Right lobe of liver (tissue), 4 donors: ENCODE measurements around the gene SLC27A2.

Experiments used
- CTCF ChIP-seq, 4 donors: fragments of 200-600 bp in 3 of 4; fragments of 450-650 bp in 1 of 4; IDR thresholded peaks; one replicate each; pipeline versions ENCODE4 v1.5.1 to v1.8.0; 2016 to 2022; ENCODE audit warnings: antibody characterized with exemption in 4 of 4, mild to moderate bottlenecking in 2 of 4
- POLR2A ChIP-seq: fragments of 450-650 bp; IDR thresholded peaks from one replicate; pipeline ENCODE4 v1.6.1; 2017; ENCODE audit warnings: antibody characterized with exemption, mild to moderate bottlenecking
- donor health status: DM: no; HTN: no; CAD: no.
- donor health status: DM: no; HTN: no; CAD: no.
- donor health status: DM: no; HTN: yes; CAD: no.

DNA sequence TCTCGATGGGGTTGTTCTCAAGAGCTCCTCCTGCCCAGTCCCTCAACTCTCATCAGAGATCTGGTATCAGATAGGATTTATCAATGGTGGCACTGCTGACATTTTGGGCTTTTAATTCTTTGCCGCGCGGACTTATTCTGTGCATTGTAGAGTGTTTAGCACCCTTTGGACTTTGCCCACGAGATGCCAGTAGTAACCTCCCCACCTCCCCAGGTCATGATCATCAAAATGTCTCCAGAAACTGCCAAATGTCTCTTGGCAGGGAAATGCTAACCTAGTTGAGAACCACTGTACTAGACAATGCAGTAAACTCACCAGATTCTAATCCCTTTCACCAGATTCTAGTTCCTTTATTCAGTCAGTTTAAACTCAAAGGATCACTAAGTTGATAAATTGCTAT is 24.0 kb downstream of the SLC27A2 start:
- no peak for TF ChIP-seq CTCF (IDR thresholded peaks at IDR 0.05)
- TF ChIP-seq POLR2A: no peak
